H1 (cell line): Measurements from ENCODE around the gene CLIP4. TPM values are rescaled to one million over a fixed set of nuclear protein-coding genes. Genes with fewer than 3 reads are reported as not detected.

ENCODE experiments used
- CTCF ChIA-PET: fragments of 300-600 bp; sonication (Branson Sonifier 250); formaldehyde crosslinking; loops from one replicate; lab custom pipeline; 2021; ENCODE audit not compliant: partially characterized antibody; lab: Charles Lee
- POLR2A ChIA-PET: fragments of 300-600 bp; sonication (Branson Sonifier 250); formaldehyde crosslinking; loops from one replicate; lab custom pipeline; 2021; ENCODE audit warnings: inconsistent platforms; ENCODE audit not compliant: partially characterized antibody; lab: Charles Lee
- DNase-seq, 2 experiments: peaks; one replicate each; pipeline versions ENCODE4 v3.0.0 to v3.0.0-alpha.2; 2010 to 2022; ENCODE audit warnings: low spot score in 2 of 2, low read depth in 1 of 2, mixed read lengths in 1 of 2
- FAIRE-seq: peaks from 2 replicates; lab custom pipeline; 2011; peaks lifted over from hg19 to GRCh38; lab: Jason Lieb, UNC
- H2AFZ ChIP-seq: 2 replicates; pipeline ENCODE4 v1.8.1; 2012; ENCODE audit warnings: low read length, inconsistent platforms
- H2AK5ac ChIP-seq: 2 replicates; pipeline ENCODE4 v1.6.1; 2013; ENCODE audit warnings: low read depth, low read length
- H2BK120ac ChIP-seq: replicated peaks from 2 replicates; pipeline ENCODE3; 2013; ENCODE audit warnings: low read depth, low read length, inconsistent platforms
- H2BK12ac ChIP-seq: 2 replicates; pipeline ENCODE4 v1.6.1; 2013; ENCODE audit warnings: low read depth, low read length
- H2BK15ac ChIP-seq: 2 replicates; pipeline ENCODE4 v1.6.1; 2013; ENCODE audit warnings: low read length
- H2BK20ac ChIP-seq: 2 replicates; pipeline ENCODE4 v1.6.1; 2013; ENCODE audit warnings: low read length
- H2BK5ac ChIP-seq: 2 replicates; pipeline ENCODE4 v1.6.1; 2013; ENCODE audit warnings: low read depth, low read length
- H3K14ac ChIP-seq: 2 replicates; pipeline ENCODE4 v1.6.1; 2013; ENCODE audit warnings: inconsistent platforms; ENCODE audit not compliant: insufficient read length
- H3K18ac ChIP-seq: 2 replicates; pipeline ENCODE4 v1.6.1; 2013; ENCODE audit warnings: low read length; ENCODE audit errors: extremely low read depth
- H3K23ac ChIP-seq: 2 replicates; pipeline ENCODE4 v1.6.1; 2013; ENCODE audit warnings: inconsistent platforms; ENCODE audit not compliant: insufficient read length
- H3K23me2 ChIP-seq: 2 replicates; pipeline ENCODE4 v1.6.1; 2013; ENCODE audit warnings: low read depth, low read length
- H3K27ac ChIP-seq: 2 replicates; pipeline ENCODE4 v1.6.1; 2011; ENCODE audit warnings: low read depth, low read length, inconsistent platforms
- H3K27me3 ChIP-seq, 4 experiments: replicated peaks in 1 of 4; 1 replicate in 1 of 4; 2 replicates in 3 of 4; pipeline versions ENCODE4 v1.6.1 to v1.8.1; 2011 to 2013; ENCODE audit warnings: low read length in 3 of 4, mild to moderate bottlenecking in 3 of 4, inconsistent platforms in 2 of 4, mixed read lengths in 2 of 4, moderate library complexity in 1 of 4; ENCODE audit not compliant: control insufficient read depth in 3 of 4, insufficient read depth in 3 of 4; ENCODE audit errors: extremely low read depth in 1 of 4
- H3K36me3 ChIP-seq, 4 experiments: 2 replicates each; pipeline versions ENCODE4 v1.6.1 to v1.8.1; 2011 to 2013; ENCODE audit warnings: mild to moderate bottlenecking in 4 of 4, low read length in 3 of 4, moderate library complexity in 2 of 4, control low read depth in 1 of 4, inconsistent platforms in 1 of 4; ENCODE audit not compliant: insufficient read depth in 4 of 4, control insufficient read depth in 2 of 4
- H3K4ac ChIP-seq: replicated peaks from 2 replicates; pipeline ENCODE3; 2013; ENCODE audit warnings: low read length, low read depth, mixed read lengths, inconsistent platforms; ENCODE audit not compliant: insufficient read length
- H3K4me1 ChIP-seq, 4 experiments: replicated peaks in 1 of 4; 1 replicate in 1 of 4; 2 replicates in 3 of 4; pipeline versions ENCODE4 v1.6.1 to v1.8.1; 2011 to 2013; ENCODE audit warnings: low read length in 3 of 4, inconsistent platforms in 2 of 4, mixed read lengths in 1 of 4; ENCODE audit not compliant: insufficient read depth in 4 of 4, control insufficient read depth in 3 of 4
- H3K4me2 ChIP-seq, 2 experiments: 2 replicates each; pipeline versions ENCODE4 v1.6.1 to v1.8.1; 2011 to 2013; ENCODE audit warnings: low read depth in 2 of 2, low read length in 2 of 2, control low read depth in 1 of 2, inconsistent platforms in 1 of 2, mild to moderate bottlenecking in 1 of 2; ENCODE audit not compliant: insufficient read depth in 1 of 2
- H3K4me3 ChIP-seq, 4 experiments: fragments of 200-600, 300-600 bp in 1 of 4; sonication (generic), shearing (Covaris generic), sonication (Bioruptor Twin) in 1 of 4; 2 replicates each; pipeline versions ENCODE4 v1.5.1 to v1.8.1; 2011 to 2016; ENCODE audit warnings: low read length in 4 of 4, low read depth in 3 of 4, control low read depth in 2 of 4, inconsistent platforms in 2 of 4, mild to moderate bottlenecking in 2 of 4, mixed read lengths in 1 of 4, moderate library complexity in 1 of 4; ENCODE audit not compliant: insufficient read depth in 2 of 4; ENCODE audit errors: extremely low read depth in 1 of 4
- H3K56ac ChIP-seq: replicated peaks from 2 replicates; pipeline ENCODE3; 2013; ENCODE audit warnings: low read depth, mild to moderate bottlenecking, mixed read lengths, low read length, inconsistent platforms; ENCODE audit not compliant: insufficient read length
- H3K79me1 ChIP-seq: 2 replicates; pipeline ENCODE4 v1.6.1; 2013; ENCODE audit warnings: low read depth, low read length, control low read depth
- H3K79me2 ChIP-seq, 2 experiments: 2 replicates each; pipeline versions ENCODE4 v1.6.1 to v1.8.1; 2012 to 2013; ENCODE audit warnings: low read length in 2 of 2, mild to moderate bottlenecking in 2 of 2, inconsistent platforms in 1 of 2; ENCODE audit not compliant: insufficient read depth in 2 of 2, control insufficient read depth in 1 of 2
- H3K9ac ChIP-seq, 4 experiments: replicated peaks in 1 of 4; 1 replicate in 1 of 4; 2 replicates in 3 of 4; pipeline versions ENCODE4 v1.6.1 to v1.8.1; 2011 to 2013; ENCODE audit warnings: low read depth in 3 of 4, low read length in 3 of 4, control low read depth in 2 of 4, mild to moderate bottlenecking in 2 of 4, moderate library complexity in 2 of 4, inconsistent platforms in 1 of 4; ENCODE audit errors: extremely low read depth in 1 of 4
- H3K9me3 ChIP-seq, 2 experiments: 2 replicates each; pipeline versions ENCODE4 v1.6.1 to v1.8.1; 2012 to 2013; ENCODE audit warnings: mild to moderate bottlenecking in 2 of 2, moderate library complexity in 2 of 2, control low read depth in 1 of 2, inconsistent platforms in 1 of 2, low read depth in 1 of 2, low read length in 1 of 2, mixed read lengths in 1 of 2; ENCODE audit not compliant: insufficient read depth in 2 of 2
- H4K20me1 ChIP-seq, 2 experiments: replicated peaks in 1 of 2; 2 replicates each; pipeline versions ENCODE3 to v1.8.1; 2011 to 2013; ENCODE audit warnings: inconsistent platforms in 2 of 2, low read length in 2 of 2, mild to moderate bottlenecking in 1 of 2; ENCODE audit not compliant: insufficient read depth in 2 of 2, control insufficient read depth in 1 of 2
- H4K5ac ChIP-seq: 2 replicates; pipeline ENCODE4 v1.6.1; 2013; ENCODE audit warnings: low read length, low read depth, mixed read lengths, inconsistent platforms; ENCODE audit not compliant: insufficient read length
- H4K8ac ChIP-seq: 2 replicates; pipeline ENCODE4 v1.8.0; 2013; ENCODE audit warnings: mild to moderate bottlenecking, moderate library complexity, low read length, inconsistent platforms; ENCODE audit not compliant: insufficient read depth; ENCODE audit errors: extremely low read depth
- H4K91ac ChIP-seq: replicated peaks from 2 replicates; pipeline ENCODE3; 2013; ENCODE audit warnings: low read length, mixed read lengths, inconsistent platforms; ENCODE audit not compliant: insufficient read length
- BRCA1 ChIP-seq: IDR thresholded peaks from 2 replicates; pipeline ENCODE4 v1.6.1; 2012; ENCODE audit warnings: low read depth, low read length, improper control_type of control experiment
- CBX5 ChIP-seq: fragments of 300-800, 300-1000 bp; sonication (generic); IDR thresholded peaks from 2 replicates; pipeline ENCODE4 v1.7.1; 2016; ENCODE audit warnings: antibody characterized with exemption, low read length, low read depth
- CREB1 ChIP-seq: IDR thresholded peaks from 2 replicates; pipeline ENCODE4 v1.6.1; 2012; ENCODE audit warnings: inconsistent platforms
- EGR1 ChIP-seq: IDR thresholded peaks from 2 replicates; pipeline ENCODE4 v1.6.1; 2011; ENCODE audit warnings: low read depth, low read length, borderline replicate concordance
- HDAC6 ChIP-seq: IDR thresholded peaks from one replicate; pipeline ENCODE4 v1.7.1; 2012; ENCODE audit warnings: low read depth, mild to moderate bottlenecking, inconsistent platforms, low read length, moderate library complexity
- JUND ChIP-seq: IDR thresholded peaks from 2 replicates; pipeline ENCODE4 v1.6.1; 2011; ENCODE audit warnings: mild to moderate bottlenecking, improper control_type of control experiment, low read length
- KDM1A ChIP-seq: fragments of 200-600, 300-600 bp; sonication (generic); IDR thresholded peaks from 2 replicates; pipeline ENCODE4 v1.7.1; 2016; ENCODE audit warnings: mild to moderate bottlenecking, low read length, borderline replicate concordance
- POLR2AphosphoS5 ChIP-seq: IDR thresholded peaks from 2 replicates; pipeline ENCODE4 v1.6.1; 2011; ENCODE audit warnings: low read depth, low read length
- RFX5 ChIP-seq: IDR thresholded peaks from 2 replicates; pipeline ENCODE4 v1.6.1; 2011; ENCODE audit warnings: low read depth, low read length, improper control_type of control experiment, borderline replicate concordance
- RXRA ChIP-seq: IDR thresholded peaks from 2 replicates; pipeline ENCODE4 v1.6.1; 2011; ENCODE audit warnings: low read depth, mild to moderate bottlenecking, low read length, moderate library complexity; ENCODE audit not compliant: insufficient read depth
- SIRT6 ChIP-seq: IDR thresholded peaks from one replicate; pipeline ENCODE4 v1.7.1; 2012; ENCODE audit warnings: low read length, inconsistent platforms
- SP2 ChIP-seq: IDR thresholded peaks from 2 replicates; pipeline ENCODE4 v1.6.1; 2012; ENCODE audit warnings: mild to moderate bottlenecking, low read length, inconsistent platforms
- SUZ12 ChIP-seq: fragments of 200-600 bp; sonication (generic); IDR thresholded peaks from 2 replicates; pipeline ENCODE4 v1.6.1; 2012; ENCODE audit warnings: mild to moderate bottlenecking, inconsistent platforms, low read length, moderate library complexity, mixed read lengths
- TEAD4 ChIP-seq: IDR thresholded peaks from 2 replicates; pipeline ENCODE4 v1.6.1; 2012; ENCODE audit warnings: low read depth, low read length, inconsistent platforms, mixed read lengths
- ZNF274 ChIP-seq: IDR thresholded peaks from 2 replicates; pipeline ENCODE4 v1.7.0; 2012; ENCODE audit warnings: low read length, borderline replicate concordance; ENCODE audit errors: extremely low read depth
- WGBS, 2 experiments: shearing (Covaris generic) in 1 of 2; methylation state at CpG; one replicate each; pipeline versions ENCODE4 v1.1.6 to v1.1.7; 2013 to 2015; ENCODE audit warnings: low lambda C conversion rate in 2 of 2, mixed read lengths in 2 of 2, inconsistent platforms in 1 of 2, low coverage in 1 of 2, missing lambda C conversion rate in 1 of 2; ENCODE audit not compliant: insufficient replicate concordance in 2 of 2, insufficient coverage in 1 of 2, insufficient read length in 1 of 2; ENCODE audit errors: extremely low coverage in 1 of 2, missing lambda C conversion rate in 1 of 2; 5-methylcytosine and 5-hydroxymethylcytosine counted together
- polyA plus RNA-seq, 7 experiments: library from polyadenylated mRNA; depleted of rRNA in 3 of 7; stranded (reverse) in 5 of 7; unstranded in 2 of 7; fragments of >200 nt in 5 of 7; fragments of 200-250 nt in 2 of 7; gene quantifications; 1 replicate in 5 of 7; 2 replicates in 1 of 7; 4 replicates in 1 of 7; pipeline versions ENCODE4 v1.2.1 to v1.2.3, GENCODE V29; 2011 to 2013; ENCODE audit warnings: missing spikeins in 2 of 7, mixed read lengths in 2 of 7
- total RNA-seq: library from RNA; stranded (reverse); fragmentation: NEBNext Ultra II Directional; extraction: Animal tissue kit (Norgen Biotek cat#: 25700); gene quantifications from 2 replicates; pipeline ENCODE4 v1.2.1, GENCODE V29; 2021
- TF ChIP-seq, protein P1 (sequence below): IDR thresholded peaks from 2 replicates; pipeline ENCODE4 v1.6.1; 2012; ENCODE audit warnings: inconsistent platforms

The CLIP4 gene
- total and polyA plus RNA-seq, 2 of the 8 experiments (the other 6 are each of a cell fraction or from before 2014, with no cell fraction given): 0.08 to 0.09 TPM

DNA sequence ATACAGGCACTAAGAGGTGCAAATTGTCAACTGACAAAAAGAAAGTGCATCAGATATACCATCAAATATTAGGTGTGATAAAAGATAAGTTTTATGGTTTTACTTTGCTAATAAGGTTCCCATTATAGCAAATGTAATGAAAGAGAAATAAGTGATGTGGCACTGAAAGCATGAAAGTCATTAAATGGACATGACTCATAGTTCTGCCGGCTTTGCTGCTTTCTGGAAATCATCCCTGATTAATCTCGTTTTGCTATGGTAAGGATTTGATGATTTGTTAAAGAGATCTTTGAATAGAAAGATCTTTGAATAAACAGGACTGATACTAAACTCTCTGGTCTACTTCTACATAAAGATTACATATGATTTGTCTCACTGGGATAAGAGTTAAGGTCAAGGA, 72.7 kb downstream of the CLIP4 start:
- H3K56ac ChIP-seq: no peak overlapping the region
- H3K9ac ChIP-seq: no peak overlapping the region
- H4K91ac ChIP-seq: no peak overlapping the region
- ChIA-PET CTCF (no interaction called here), POLR2A (no interaction called here)
- no peak for DNase-seq
- no peak overlapping the region for H2AK5ac ChIP-seq
- H2AFZ ChIP-seq: no peak overlapping the region
- H2BK5ac ChIP-seq: no peak overlapping the region
- H3K4me2 ChIP-seq: no peak overlapping the region
- no peaks in the 10 kb centered on the region for H3K36me3 ChIP-seq
- no peaks in the 10 kb centered on the region for H3K23me2 ChIP-seq
- H3K79me1 ChIP-seq: no peaks in the 10 kb centered on the region
- H4K20me1 ChIP-seq: no peaks in the 10 kb centered on the region
- no peak overlapping the region for H2BK15ac ChIP-seq
- H3K9me3 ChIP-seq: peaks cover 0 to 4% of the 10 kb centered on the region in 2 experiments; a peak in 1 of 4 replicates
- no peak overlapping the region for H3K27ac ChIP-seq
- H3K4me1 ChIP-seq: no peaks in the 10 kb centered on the region
- H3K23ac ChIP-seq: no peak overlapping the region
- H2BK120ac ChIP-seq: no peak overlapping the region
- H3K79me2 ChIP-seq: no peaks in the 10 kb centered on the region
- H4K5ac ChIP-seq: no peak overlapping the region
- no peak overlapping the region for H3K4me3 ChIP-seq
- no peak overlapping the region for H2BK20ac ChIP-seq
- H3K14ac ChIP-seq: no peak overlapping the region
- no peaks in the 10 kb centered on the region for H3K27me3 ChIP-seq
- H3K18ac ChIP-seq: no peak overlapping the region
- H2BK12ac ChIP-seq: no peak overlapping the region
- 90% methylated on average over 2 of the region's 2 CpGs; no CpG with 5 or more reads in 1 of the 2 experiments for WGBS, 2 experiments
- FAIRE-seq: no peak
- no peak overlapping the region for H4K8ac ChIP-seq
- no peak overlapping the region for H3K4ac ChIP-seq
- TF ChIP-seq CREB1 (no peak), ZNF274 (no peak), SUZ12 (no peak), SP2 (no peak), RFX5 (no peak), HDAC6 (no peak), KDM1A (no peak), SIRT6 (no peak), RXRA (no peak), BRCA1 (no peak), TEAD4 (no peak), CBX5 (no peak), EGR1 (no peak), POLR2AphosphoS5 (no peak), JUND (no peak)
- TF ChIP-seq, protein P1, sequence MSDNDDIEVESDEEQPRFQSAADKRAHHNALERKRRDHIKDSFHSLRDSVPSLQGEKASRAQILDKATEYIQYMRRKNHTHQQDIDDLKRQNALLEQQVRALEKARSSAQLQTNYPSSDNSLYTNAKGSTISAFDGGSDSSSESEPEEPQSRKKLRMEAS: no peak
